ENCODE measurements around the gene COPG2. TPM values are rescaled to one million over a fixed set of nuclear protein-coding genes. Genes with fewer than 3 reads are reported as not detected.

The COPG2 gene
- total and polyA plus RNA-seq, 2 of the 8 experiments (the other 6 are each of a cell fraction or from before 2014, with no cell fraction given) = 50.3 to 53.1 TPM

- no peak for TF ChIP-seq KDM5A (IDR thresholded peaks at IDR 0.05; ENCODE audit: low read length)
- TF ChIP-seq PHF8 (conservative IDR thresholded peaks at IDR 0.05; ENCODE audit: low read depth, low read length) = no peak
- TF ChIP-seq CHD2 (IDR thresholded peaks at IDR 0.05; ENCODE audit: low read length) = no peak
- TF ChIP-seq SIRT6 (IDR thresholded peaks at IDR 0.05; ENCODE audit: low read length) = no peak
- TF ChIP-seq HDAC2 (IDR thresholded peaks at IDR 0.05; ENCODE audit: borderline replicate concordance in 1 of 2, low read depth in 2 of 2, low read length in 2 of 2) = no peak
Observed at GRCh38 chr7:130521258-130521951, 147.1 kb downstream of the COPG2 start (continued).

All from H1 (cell line).